Activated B cell treated with CpG ODN at 0.5 μM for 24 hours (primary cell): ENCODE measurements around the gene RASL12. TPM values are rescaled to one million over a fixed set of nuclear protein-coding genes. Genes with fewer than 3 reads are reported as not detected.
"Not testable (repeated sequence)": the region's sequence is repeated elsewhere in the genome, so short reads cannot be mapped to it uniquely, and the experiment has no call there.

Experiments
- ATAC-seq: fragments of 200-7000 bp; cut with Tn5 transposase; one replicate; pipeline ENCODE4 v1.10.0; 2021; ENCODE audit warnings: low read depth, mild to moderate bottlenecking, moderate library complexity
- CTCF ChIA-PET: fragments of 350-600 bp; sonication (Branson Sonifier 250); formaldehyde crosslinking; loops from one replicate; lab custom pipeline; 2021; ENCODE audit warnings: antibody characterized with exemption; lab: Charles Lee
- POLR2A ChIA-PET: fragments of 350-600 bp; sonication (Branson Sonifier 250); formaldehyde crosslinking; loops from one replicate; lab custom pipeline; 2021; ENCODE audit warnings: antibody characterized with exemption; lab: Charles Lee
- DNase-seq: peaks from one replicate; pipeline ENCODE4 v3.0.0; 2022
- H3K27ac Mint-ChIP-seq: one replicate; pipeline ENCODE4 v1.8.0; 2020; ENCODE audit warnings: mixed read lengths
- H3K27me3 Mint-ChIP-seq: one replicate; pipeline ENCODE4 v1.8.0; 2021; ENCODE audit warnings: mixed read lengths
- H3K36me3 Mint-ChIP-seq: one replicate; pipeline ENCODE4 v1.8.0; 2021; ENCODE audit warnings: low read depth, mixed read lengths
- H3K4me1 Mint-ChIP-seq: one replicate; pipeline ENCODE4 v1.8.0; 2021; ENCODE audit warnings: mixed read lengths
- H3K4me3 Mint-ChIP-seq: one replicate; pipeline ENCODE4 v1.8.0; 2020; ENCODE audit warnings: mild to moderate bottlenecking, mixed read lengths
- H3K9me3 Mint-ChIP-seq: one replicate; pipeline ENCODE4 v1.8.0; 2020; ENCODE audit warnings: mixed read lengths
- CTCF ChIP-seq: fragments of 200-600 bp; IDR thresholded peaks from one replicate; pipeline ENCODE4 v1.8.0; 2022; ENCODE audit warnings: antibody characterized with exemption, mild to moderate bottlenecking
- intact Hi-C: fragments of 100-400 bp; cut with micrococcal nuclease; formaldehyde crosslinking; loops from one replicate; pipeline ENCODE4 v1.15.1; 2024
- total RNA-seq: library from RNA; stranded (reverse); gene quantifications from 2 replicates; pipeline ENCODE4 v1.2.3, GENCODE V29; 2022

Gene RASL12
- total RNA-seq, 1 donor from 2014 or later, result not detected

- H3K27me3 Mint-ChIP-seq, result no peaks in the 10 kb centered on the region
- peaks cover 66% of the 10 kb centered on the region for H3K36me3 Mint-ChIP-seq
- no peak overlapping the region for H3K27ac Mint-ChIP-seq
- ATAC-seq (no peak), DNase-seq (no peak)
- intact Hi-C loops, result no loop called here
- no peaks in the 10 kb centered on the region for H3K4me1 Mint-ChIP-seq
- no peaks in the 10 kb centered on the region for H3K9me3 Mint-ChIP-seq
- CTCF ChIA-PET, result no interaction called here
- no peak overlapping the region for H3K4me3 Mint-ChIP-seq
- POLR2A ChIA-PET, result interaction anchor here (0.7 kb wide), 1 partner anchor 1844 kb away, joined by 3 read pairs; no protein-coding TSS in a partner anchor
- TF ChIP-seq CTCF, result no peak
Measured at GRCh38 chr15:65021488-65021887, 46.3 kb downstream of the RASL12 start.

GRCh38 chr15:65020419-65020818, 47.4 kb downstream of the RASL12 start:
- no peak for TF ChIP-seq CTCF
- H3K9me3 Mint-ChIP-seq, result no peaks in the 10 kb centered on the region
- CTCF ChIA-PET, result no interaction called here
- no peaks in the 10 kb centered on the region for H3K27me3 Mint-ChIP-seq
- H3K36me3 Mint-ChIP-seq, result peaks cover 63% of the 10 kb centered on the region
- DNase-seq (no peak), ATAC-seq (no peak)
- POLR2A ChIA-PET, result interaction anchor here (0.6 kb wide), 1 partner anchor 15 kb away, joined by 3 read pairs; no protein-coding TSS in a partner anchor
- no peak overlapping the region for H3K27ac Mint-ChIP-seq
- intact Hi-C loops, result no loop called here
- no peaks in the 10 kb centered on the region for H3K4me1 Mint-ChIP-seq
- H3K4me3 Mint-ChIP-seq, result no peak overlapping the region

GRCh38 chr15:65011198-65011597, 56.6 kb downstream of the RASL12 start:
- H3K9me3 Mint-ChIP-seq, H3K4me1 Mint-ChIP-seq, H3K27me3 Mint-ChIP-seq, H3K4me3 Mint-ChIP-seq, ATAC-seq, DNase-seq, H3K27ac Mint-ChIP-seq, intact Hi-C loops, CTCF ChIA-PET: not testable (repeated sequence)
- POLR2A ChIA-PET, result interaction anchor here (0.6 kb wide), 1 partner anchor 14 kb away, joined by 4 read pairs; no protein-coding TSS in a partner anchor
- H3K36me3 Mint-ChIP-seq, result peaks cover 39% of the 10 kb centered on the region

- no peak for TF ChIP-seq CTCF
- no peak for DNase-seq
- peaks cover 6% of the 10 kb centered on the region for H3K9me3 Mint-ChIP-seq
- peaks cover 6% of the 10 kb centered on the region for H3K4me1 Mint-ChIP-seq
- H3K4me3 Mint-ChIP-seq, result no peak overlapping the region
- intact Hi-C loops, result loop anchor here (1.0 to 2.0 kb wide), 2 partner anchors 18 to 278 kb away; no protein-coding TSS in a partner anchor
- ChIA-PET CTCF (interaction anchor here (1.0 to 2.0 kb wide), 9 partner anchors 9 to 281 kb away, joined by 3 to 6 read pairs (median 4); partner anchors contain the start of gene SPG21), POLR2A (interaction anchor here (1.4 kb wide), 1 partner anchor 19 kb away, joined by 7 read pairs; the partner anchor contains the start of gene SPG21)
- H3K27ac Mint-ChIP-seq, result no peak overlapping the region
- H3K36me3 Mint-ChIP-seq, result peaks cover 39% of the 10 kb centered on the region
- ATAC-seq, result peak; percentile 60
- H3K27me3 Mint-ChIP-seq, result no peaks in the 10 kb centered on the region
Measured at GRCh38 chr15:65008983-65009382, 58.8 kb downstream of the RASL12 start.

GRCh38 chr15:65006876-65007275, 60.9 kb downstream of the RASL12 start:
- CTCF ChIA-PET, result no interaction called here
- Mint-ChIP-seq H3K4me3 (no peak overlapping the region), H3K36me3 (peaks cover 32% of the 10 kb centered on the region), H3K4me1 (peaks cover 6% of the 10 kb centered on the region), H3K27ac (no peak overlapping the region), H3K9me3 (no peaks in the 10 kb centered on the region), H3K27me3 (no peaks in the 10 kb centered on the region)
- intact Hi-C loops, result no loop called here
- DNase-seq (no peak), ATAC-seq (no peak)
- TF ChIP-seq CTCF, result no peak
- POLR2A ChIA-PET, result interaction anchor here (0.6 kb wide), 1 partner anchor 25 kb away, joined by 8 read pairs; no protein-coding TSS in a partner anchor
